ENCODE results near the gene TMED1. TPM values are rescaled to one million over a fixed set of nuclear protein-coding genes. Genes with fewer than 3 reads are reported as not detected.

Gene TMED1
- total and polyA plus RNA-seq, 2 of the 8 experiments (the other 6 are each of a cell fraction or from before 2014, with no cell fraction given): 26.9 to 31.9 TPM

- peaks cover 0 to 4% of the 10 kb centered on the region in 2 experiments for H4K20me1 ChIP-seq (replicated peaks in 1 of 2; ENCODE audit: control insufficient read depth in 1 of 2, insufficient read depth in 2 of 2, low read length in 2 of 2)
- H3K27ac ChIP-seq (ENCODE audit: low read depth, low read length): no peak overlapping the region
- H3K14ac ChIP-seq (ENCODE audit: insufficient read length): no peak overlapping the region
- no peak for FAIRE-seq
- H2AK5ac ChIP-seq (ENCODE audit: low read depth, low read length): no peak overlapping the region
- H2BK120ac ChIP-seq (replicated peaks; ENCODE audit: low read depth, low read length): no peak overlapping the region
- no peak overlapping the region for H2BK20ac ChIP-seq (ENCODE audit: low read length)
- no peak overlapping the region for H4K91ac ChIP-seq (replicated peaks; ENCODE audit: insufficient read length, low read length)
- TF ChIP-seq CHD1 (IDR thresholded peaks at IDR 0.05; ENCODE audit: low read depth, low read length) (no peak), KDM4A (IDR thresholded peaks at IDR 0.05; ENCODE audit: low read depth, low read length, severe bottlenecking) (no peak), TCF12 (IDR thresholded peaks at IDR 0.05; ENCODE audit: low read depth, low read length) (no peak), NRF1 (IDR thresholded peaks at IDR 0.05; ENCODE audit: low read depth, low read length) (no peak), GTF2F1 (IDR thresholded peaks at IDR 0.05; ENCODE audit: borderline replicate concordance, low read depth, low read length) (no peak), FOSL1 (IDR thresholded peaks at IDR 0.05; ENCODE audit: insufficient read depth, low read depth, low read length) (no peak)
- TF ChIP-seq, protein P1, sequence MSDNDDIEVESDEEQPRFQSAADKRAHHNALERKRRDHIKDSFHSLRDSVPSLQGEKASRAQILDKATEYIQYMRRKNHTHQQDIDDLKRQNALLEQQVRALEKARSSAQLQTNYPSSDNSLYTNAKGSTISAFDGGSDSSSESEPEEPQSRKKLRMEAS (IDR thresholded peaks at IDR 0.05): no peak
- ChIA-PET POLR2A (ENCODE audit: partially characterized antibody) (interaction anchor here (1.0 to 1.1 kb wide), 2 partner anchors 13 to 67 kb away, joined by 3 read pairs; no protein-coding TSS in a partner anchor), CTCF (ENCODE audit: partially characterized antibody) (interaction anchor here (0.6 to 1.5 kb wide), 6 partner anchors 13 to 366 kb away, joined by 3 to 4 read pairs (median 3); no protein-coding TSS in a partner anchor)
- H3K79me1 ChIP-seq (ENCODE audit: low read depth, low read length): no peaks in the 10 kb centered on the region; the same call in 1 of the 2 replicates
- DNase-seq (ENCODE audit: low read depth in 1 of 2, low spot score in 2 of 2): no peak
- no peaks in the 10 kb centered on the region for H3K23me2 ChIP-seq (ENCODE audit: low read depth, low read length)
- no peaks in the 10 kb centered on the region for H3K9me3 ChIP-seq (ENCODE audit: insufficient read depth in 2 of 2, low read depth in 1 of 2, low read length in 1 of 2)
- no peaks in the 10 kb centered on the region for H3K4me1 ChIP-seq (replicated peaks in 1 of 4; ENCODE audit: control insufficient read depth in 3 of 4, insufficient read depth in 4 of 4, low read length in 3 of 4)
- H3K4ac ChIP-seq (replicated peaks; ENCODE audit: insufficient read length, low read depth, low read length): no peak overlapping the region
- no peak overlapping the region for H2BK5ac ChIP-seq (ENCODE audit: low read depth, low read length)
- no peak overlapping the region for H3K18ac ChIP-seq (ENCODE audit: extremely low read depth, low read length)
- H2BK12ac ChIP-seq (ENCODE audit: low read depth, low read length): no peak overlapping the region
- 86% methylated on average over 10 of the region's 10 CpGs; no CpG with 5 or more reads in 1 of the 2 experiments for WGBS, 2 experiments (ENCODE audit: extremely low coverage in 1 of 2, insufficient coverage in 1 of 2, insufficient read length in 1 of 2, insufficient replicate concordance in 2 of 2, low coverage in 1 of 2, low lambda C conversion rate in 2 of 2, missing lambda C conversion rate in 1 of 2)
- no peak overlapping the region for H2AFZ ChIP-seq (ENCODE audit: low read length)
- H4K8ac ChIP-seq (ENCODE audit: extremely low read depth, insufficient read depth, low read length): no peak overlapping the region
- H2BK15ac ChIP-seq (ENCODE audit: low read length): no peak overlapping the region
- no peak overlapping the region for H3K23ac ChIP-seq (ENCODE audit: insufficient read length)
- no peaks in the 10 kb centered on the region for H3K79me2 ChIP-seq (ENCODE audit: control insufficient read depth in 1 of 2, insufficient read depth in 2 of 2, low read length in 2 of 2)
- H3K27me3 ChIP-seq (replicated peaks in 1 of 4; ENCODE audit: control insufficient read depth in 3 of 4, extremely low read depth in 1 of 4, insufficient read depth in 3 of 4, low read length in 3 of 4): no peaks in the 10 kb centered on the region
- H3K4me3 ChIP-seq (ENCODE audit: extremely low read depth in 1 of 4, insufficient read depth in 2 of 4, low read depth in 3 of 4, low read length in 4 of 4): no peak overlapping the region
- no peak overlapping the region for H3K9ac ChIP-seq (replicated peaks in 1 of 4; ENCODE audit: extremely low read depth in 1 of 4, low read depth in 3 of 4, low read length in 3 of 4)
- no peak overlapping the region for H3K4me2 ChIP-seq (ENCODE audit: insufficient read depth in 1 of 2, low read depth in 2 of 2, low read length in 2 of 2)
- peaks cover 19 to 51% (median 43%) of the 10 kb centered on the region in 4 experiments for H3K36me3 ChIP-seq (ENCODE audit: control insufficient read depth in 2 of 4, insufficient read depth in 4 of 4, low read length in 3 of 4)
- no peak overlapping the region for H3K56ac ChIP-seq (replicated peaks; ENCODE audit: insufficient read length, low read depth, low read length)
- no peak overlapping the region for H4K5ac ChIP-seq (ENCODE audit: insufficient read length, low read depth, low read length)
Observed at GRCh38 chr19:10784257-10784656, 51.8 kb downstream of the TMED1 start.
